ENCODE data around the gene OR4C3. TPM values are rescaled to one million over a fixed set of nuclear protein-coding genes. Genes with fewer than 3 reads are reported as not detected.
"Not testable (repeated sequence)": the region's sequence is repeated elsewhere in the genome, so short reads cannot be mapped to it uniquely, and the experiment has no call there.

OR4C3 gene
- total RNA-seq, 1 donor from 2014 or later: not detected

GRCh38 chr11:48354013-48354412 is 29.3 kb downstream of the OR4C3 start:
- no peak for DNase-seq
- ATAC-seq: no peak
- H3K9me3 ChIP-seq: no peaks in the 10 kb centered on the region
- no peaks in the 10 kb centered on the region for H3K36me3 ChIP-seq
- H3K4me3 ChIP-seq: no peak overlapping the region
- H3K27ac ChIP-seq: no peak overlapping the region
- no peaks in the 10 kb centered on the region for H3K27me3 ChIP-seq (ENCODE audit: low read depth)
- intact Hi-C loops (cut with DNase I): no loop called here
- no peaks in the 10 kb centered on the region for H3K4me1 ChIP-seq
- no peak for TF ChIP-seq CTCF (IDR thresholded peaks at IDR 0.05)

DNA sequence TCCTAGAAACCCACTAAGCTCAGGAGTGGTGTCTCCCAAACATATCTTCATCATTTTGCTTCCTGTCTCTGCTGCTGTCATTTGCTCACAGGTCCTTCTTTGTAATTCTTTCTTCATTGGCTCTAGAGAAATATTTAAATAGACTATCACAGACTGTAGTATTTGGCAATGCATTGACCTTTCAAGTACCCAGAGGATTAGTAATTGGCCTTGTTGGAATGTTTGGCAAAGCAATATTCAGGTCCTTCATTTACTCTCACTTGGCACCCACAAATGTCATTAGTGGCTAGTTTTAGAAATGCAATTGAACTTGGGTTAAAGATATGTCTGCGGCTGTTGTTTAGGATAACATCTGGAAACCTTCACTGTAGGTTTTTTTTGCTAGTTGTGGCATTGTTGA is 30.0 kb downstream of the OR4C3 start:
- no peaks in the 10 kb centered on the region for H3K9me3 ChIP-seq
- no peak overlapping the region for H3K27ac ChIP-seq
- no peak for ATAC-seq
- no peaks in the 10 kb centered on the region for H3K27me3 ChIP-seq (ENCODE audit: low read depth)
- H3K4me3 ChIP-seq: no peak overlapping the region
- H3K36me3 ChIP-seq: no peaks in the 10 kb centered on the region
- no peaks in the 10 kb centered on the region for H3K4me1 ChIP-seq
- DNase-seq: no peak
- intact Hi-C loops (cut with DNase I): no loop called here
- TF ChIP-seq CTCF (IDR thresholded peaks at IDR 0.05): no peak

- H3K36me3 ChIP-seq; H3K4me1 ChIP-seq; intact Hi-C loops (cut with DNase I); DNase-seq; H3K4me3 ChIP-seq; H3K9me3 ChIP-seq; H3K27me3 ChIP-seq (ENCODE audit: low read depth); ATAC-seq; H3K27ac ChIP-seq: not testable (repeated sequence)
Observed at GRCh38 chr11:48361289-48361688, 36.6 kb downstream of the OR4C3 start.

- Histone ChIP-seq H3K36me3 (no peaks in the 10 kb centered on the region), H3K27me3 (ENCODE audit: low read depth) (no peaks in the 10 kb centered on the region), H3K9me3 (no peaks in the 10 kb centered on the region), H3K27ac (no peak within 1 kb of the TSS), H3K4me1 (no peaks in the 10 kb centered on the region), H3K4me3 (no peak within 1 kb of the TSS)
- TF ChIP-seq CTCF (IDR thresholded peaks at IDR 0.05): no peak
- no peak for ATAC-seq
- intact Hi-C loops (cut with DNase I): no loop called here
- DNase-seq: no peak
Observed at GRCh38 chr11:48366365-48366764, 41.6 kb downstream of the OR4C3 start, which contains the start of gene OR4C5. OR4C5 (minus strand) TSS chr11:48366465; CDS start chr11:48366465, 0 bp downstream.

Other genes with a start within 250 kb of the OR4C3 start
- not detected for gene OR4B1, start 108.1 kb upstream of the OR4C3 start, total RNA-seq
- gene OR4X2, start 79.8 kb upstream of the OR4C3 start, total RNA-seq: not detected
- not detected for gene OR4X1, start 61.1 kb upstream of the OR4C3 start, total RNA-seq
- gene OR4S1, start 18.7 kb upstream of the OR4C3 start, total RNA-seq: not detected
- gene OR4C5, start 41.5 kb downstream of the OR4C3 start, total RNA-seq: not detected
- not detected for gene OR4A47, start 163.9 kb downstream of the OR4C3 start, total RNA-seq